ENCODE data around the gene DMRTC2. TPM values are rescaled to one million over a fixed set of nuclear protein-coding genes. Genes with fewer than 3 reads are reported as not detected.

Gene DMRTC2
- total RNA-seq, 1 experiment from 2014 or later = not detected

DNA sequence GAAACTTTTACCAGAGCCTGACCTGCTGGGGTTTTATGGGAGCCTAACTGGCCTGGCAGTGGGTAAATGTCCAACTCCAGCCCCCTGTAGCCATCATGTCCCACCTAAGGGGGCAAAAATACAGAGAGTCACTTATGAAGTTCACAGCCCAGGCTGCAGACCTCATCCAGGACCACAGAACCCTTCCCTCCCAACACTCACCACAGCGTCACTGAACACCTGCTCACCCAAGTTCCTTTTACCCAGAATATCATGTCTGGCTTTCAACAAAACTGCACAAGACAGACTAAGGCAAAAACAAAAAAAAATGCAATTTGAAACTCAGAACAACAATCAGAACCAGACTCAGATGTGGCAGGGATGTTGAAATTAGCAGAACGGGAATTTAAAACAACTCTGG, 42.1 kb upstream of the DMRTC2 start (continued):
- TF ChIP-seq ZNF281 (CRISPR knock-in tag; IDR thresholded peaks at IDR 0.05) (no peak), SMAD4 (CRISPR knock-in tag; IDR thresholded peaks at IDR 0.05) (no peak), ZBTB21 (CRISPR knock-in tag; IDR thresholded peaks at IDR 0.05; ENCODE audit: borderline replicate concordance) (no peak), ELF4 (CRISPR knock-in tag; IDR thresholded peaks at IDR 0.05; ENCODE audit: low read depth) (no peak), MYBL2 (CRISPR knock-in tag; IDR thresholded peaks at IDR 0.05) (no peak), GTF2I (CRISPR knock-in tag; conservative IDR thresholded peaks at IDR 0.05) (no peak), SP1 (CRISPR knock-in tag; conservative IDR thresholded peaks at IDR 0.05) (no peak), ZNF232 (CRISPR knock-in tag; IDR thresholded peaks at IDR 0.05) (no peak), SOX15 (CRISPR knock-in tag; IDR thresholded peaks at IDR 0.05) (no peak)

GRCh38 chr19:41804336-41804735, 40.5 kb upstream of the DMRTC2 start:
- CTCF ChIA-PET = interaction anchor here (1.2 to 3.3 kb wide), 3 partner anchors 11 to 162 kb away, joined by 3 to 23 read pairs (median 13); no protein-coding TSS in a partner anchor
- H3K27ac Mint-ChIP-seq = no peak overlapping the region
- H3K36me3 Mint-ChIP-seq = no peaks in the 10 kb centered on the region
- no peaks in the 10 kb centered on the region; the same call in 1 of the 2 replicates for H3K27me3 Mint-ChIP-seq (ENCODE audit: low read depth)
- peaks cover 12% of the 10 kb centered on the region for H3K9me3 Mint-ChIP-seq
- H3K4me1 Mint-ChIP-seq = peaks cover 7% of the 10 kb centered on the region
- no peak overlapping the region for H3K4me3 Mint-ChIP-seq
- POLR2A ChIA-PET = interaction anchor here (0.7 kb wide), 1 partner anchor 120 kb away, joined by 3 read pairs; no protein-coding TSS in a partner anchor
- TF ChIP-seq, protein P1, sequence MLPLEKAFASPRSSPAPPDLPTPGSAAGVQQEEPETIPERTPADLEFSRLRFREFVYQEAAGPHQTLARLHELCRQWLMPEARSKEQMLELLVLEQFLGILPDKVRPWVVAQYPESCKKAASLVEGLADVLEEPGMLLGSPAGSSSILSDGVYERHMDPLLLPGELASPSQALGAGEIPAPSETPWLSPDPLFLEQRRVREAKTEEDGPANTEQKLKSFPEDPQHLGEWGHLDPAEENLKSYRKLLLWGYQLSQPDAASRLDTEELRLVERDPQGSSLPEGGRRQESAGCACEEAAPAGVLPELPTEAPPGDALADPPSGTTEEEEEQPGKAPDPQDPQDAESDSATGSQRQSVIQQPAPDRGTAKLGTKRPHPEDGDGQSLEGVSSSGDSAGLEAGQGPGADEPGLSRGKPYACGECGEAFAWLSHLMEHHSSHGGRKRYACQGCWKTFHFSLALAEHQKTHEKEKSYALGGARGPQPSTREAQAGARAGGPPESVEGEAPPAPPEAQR (CRISPR knock-in tag; IDR thresholded peaks at IDR 0.05) = no peak
- TF ChIP-seq RORB (CRISPR knock-in tag; IDR thresholded peaks at IDR 0.05) (no peak), ZBTB21 (CRISPR knock-in tag; IDR thresholded peaks at IDR 0.05; ENCODE audit: borderline replicate concordance) (no peak), ZNF416 (CRISPR knock-in tag; IDR thresholded peaks at IDR 0.05) (no peak), NR1H2 (CRISPR knock-in tag; IDR thresholded peaks at IDR 0.05) (no peak), ESRRA (CRISPR knock-in tag; IDR thresholded peaks at IDR 0.05; ENCODE audit: borderline replicate concordance) (no peak), FOXJ3 (CRISPR knock-in tag; IDR thresholded peaks at IDR 0.05; ENCODE audit: borderline replicate concordance) (no peak), ZNF219 (CRISPR knock-in tag; IDR thresholded peaks at IDR 0.05; ENCODE audit: borderline replicate concordance) (no peak), ZNF281 (CRISPR knock-in tag; IDR thresholded peaks at IDR 0.05) (no peak), SP1 (CRISPR knock-in tag; conservative IDR thresholded peaks at IDR 0.05) (no peak), ZNF425 (CRISPR knock-in tag; conservative IDR thresholded peaks at IDR 0.05) (no peak), ZNF138 (CRISPR knock-in tag; conservative IDR thresholded peaks at IDR 0.05) (no peak), NFATC4 (CRISPR knock-in tag; IDR thresholded peaks at IDR 0.05) (no peak), FOXP1 (CRISPR knock-in tag; IDR thresholded peaks at IDR 0.05; ENCODE audit: borderline replicate concordance) (no peak), FOXK1 (CRISPR knock-in tag; IDR thresholded peaks at IDR 0.05) (no peak), TEAD1 (CRISPR knock-in tag; IDR thresholded peaks at IDR 0.05) (no peak), PRRX2 (CRISPR knock-in tag; IDR thresholded peaks at IDR 0.05) (no peak), MXD4 (CRISPR knock-in tag; IDR thresholded peaks at IDR 0.05; ENCODE audit: borderline replicate concordance) (no peak)
- TF ChIP-seq, protein P2, sequence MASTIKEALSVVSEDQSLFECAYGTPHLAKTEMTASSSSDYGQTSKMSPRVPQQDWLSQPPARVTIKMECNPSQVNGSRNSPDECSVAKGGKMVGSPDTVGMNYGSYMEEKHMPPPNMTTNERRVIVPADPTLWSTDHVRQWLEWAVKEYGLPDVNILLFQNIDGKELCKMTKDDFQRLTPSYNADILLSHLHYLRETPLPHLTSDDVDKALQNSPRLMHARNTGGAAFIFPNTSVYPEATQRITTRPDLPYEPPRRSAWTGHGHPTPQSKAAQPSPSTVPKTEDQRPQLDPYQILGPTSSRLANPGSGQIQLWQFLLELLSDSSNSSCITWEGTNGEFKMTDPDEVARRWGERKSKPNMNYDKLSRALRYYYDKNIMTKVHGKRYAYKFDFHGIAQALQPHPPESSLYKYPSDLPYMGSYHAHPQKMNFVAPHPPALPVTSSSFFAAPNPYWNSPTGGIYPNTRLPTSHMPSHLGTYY (CRISPR knock-in tag; IDR thresholded peaks at IDR 0.05) = no peak
- DNase-seq (ENCODE audit: low spot score) (no peak), ATAC-seq (no peak)
